ENCODE measurements around the gene TIMMDC1.
"Not testable (repeated sequence)": the region's sequence is repeated elsewhere in the genome, so short reads cannot be mapped to it uniquely, and the experiment has no call there.

The TIMMDC1 gene

DNA sequence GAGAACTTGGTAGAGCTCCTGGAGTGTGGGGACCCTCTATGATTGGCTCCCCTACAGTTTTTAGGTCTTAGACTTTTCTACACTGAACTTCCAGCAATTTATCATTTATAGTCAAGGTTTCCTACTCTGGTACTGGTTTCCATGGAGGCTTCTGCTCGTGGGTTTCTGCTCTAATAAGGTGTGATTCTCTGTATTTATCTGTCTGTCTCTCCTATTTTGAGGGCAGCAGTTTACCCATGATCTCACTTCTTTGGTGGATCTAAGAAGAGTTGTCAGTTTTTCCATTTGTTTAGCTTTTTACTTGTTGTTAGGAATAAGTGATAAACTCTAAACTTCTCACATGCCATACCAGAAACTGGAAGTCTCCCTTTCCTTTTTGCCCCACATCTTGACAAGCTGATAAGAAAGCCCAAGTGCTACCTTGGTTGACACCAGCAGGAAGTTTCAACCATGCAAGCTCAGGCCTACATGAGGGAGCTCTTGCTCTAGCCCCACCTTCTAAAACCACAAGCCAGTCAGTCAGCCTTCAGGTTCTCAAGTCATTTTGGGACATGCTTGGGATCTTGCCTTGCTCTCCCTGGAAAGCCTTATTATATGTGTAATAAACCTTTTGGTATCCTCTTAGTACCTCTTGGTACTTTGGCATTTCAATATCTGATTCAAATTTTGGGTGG, 10.0 kb downstream of the TIMMDC1 start:
- in situ Hi-C loops (cut with MboI; ENCODE audit: low sequenced_read_pairs), result no loop called here

DNA sequence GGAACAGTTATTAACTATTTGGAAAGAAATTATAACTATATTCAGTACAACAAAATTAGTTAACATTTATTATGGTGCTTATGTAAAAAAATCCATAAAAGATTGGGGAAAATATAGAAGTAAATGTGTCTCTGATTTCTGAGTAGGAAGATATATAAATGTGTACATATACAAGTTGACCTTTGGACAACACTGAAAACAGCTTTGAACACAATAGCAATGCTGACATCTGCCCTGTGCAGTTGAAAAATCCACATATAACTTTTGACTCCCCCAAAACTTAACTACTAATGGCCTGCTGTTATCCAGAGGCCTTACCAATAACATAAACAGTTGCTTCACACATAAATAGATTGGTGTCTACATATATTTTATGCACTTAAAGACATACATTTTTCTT, 12.3 kb downstream of the TIMMDC1 start:
- in situ Hi-C loops (cut with MboI; ENCODE audit: low sequenced_read_pairs), result no loop called here

DNA sequence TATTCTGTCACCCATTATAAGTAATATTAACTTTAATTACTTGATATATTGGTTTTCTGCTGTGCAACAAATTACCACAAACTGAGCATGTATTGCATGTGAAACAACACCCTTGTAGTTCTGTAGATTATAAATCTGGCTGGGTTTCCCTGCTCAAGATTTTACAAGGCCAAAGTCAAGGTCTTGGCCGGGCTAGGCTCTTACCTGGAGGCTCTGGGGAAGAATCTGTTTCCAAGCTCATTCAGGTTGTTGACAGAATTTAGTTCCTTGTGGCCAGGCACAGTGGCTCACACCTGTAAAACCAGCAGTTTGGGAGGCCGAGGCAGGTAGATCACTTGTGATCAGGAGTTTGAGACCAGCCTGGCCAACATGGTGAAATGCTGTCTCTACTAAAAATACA, 16.3 kb downstream of the TIMMDC1 start:
- in situ Hi-C loops (cut with MboI; ENCODE audit: low sequenced_read_pairs), result no loop called here

GRCh38 chr3:119517112-119517511, 18.8 kb downstream of the TIMMDC1 start:
- in situ Hi-C loops (cut with MboI; ENCODE audit: low sequenced_read_pairs), result no loop called here

- in situ Hi-C loops (cut with MboI; ENCODE audit: low sequenced_read_pairs), result no loop called here
Measured at GRCh38 chr3:119518026-119518425, 19.7 kb downstream of the TIMMDC1 start.

- in situ Hi-C loops (cut with MboI; ENCODE audit: low sequenced_read_pairs), result no loop called here
Measured at GRCh38 chr3:119524931-119525662, 26.8 kb downstream of the TIMMDC1 start.

DNA sequence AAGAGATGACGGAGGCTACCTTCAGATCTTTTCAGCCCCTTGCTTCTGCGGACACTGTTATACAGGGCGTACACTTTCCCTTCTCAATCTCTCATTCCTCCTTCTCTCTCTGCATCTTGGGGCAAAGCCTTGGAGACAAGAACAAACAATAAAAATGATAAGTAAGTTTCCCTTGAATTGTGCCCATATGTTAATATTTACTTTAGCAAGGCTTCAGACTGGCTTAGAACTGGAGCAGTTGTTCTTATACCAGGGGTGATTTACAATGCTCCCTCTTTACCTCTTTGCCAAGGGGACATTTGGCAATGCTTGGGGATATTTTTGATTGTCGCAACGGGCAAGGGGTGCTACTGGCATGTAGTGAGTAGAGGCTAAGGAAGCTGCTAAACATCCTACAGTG, 29.4 kb downstream of the TIMMDC1 start:
- in situ Hi-C loops (cut with MboI; ENCODE audit: low sequenced_read_pairs), result no loop called here

GRCh38 chr3:119529883-119530282, 31.5 kb downstream of the TIMMDC1 start:
- in situ Hi-C loops (cut with MboI; ENCODE audit: low sequenced_read_pairs), result no loop called here

DNA sequence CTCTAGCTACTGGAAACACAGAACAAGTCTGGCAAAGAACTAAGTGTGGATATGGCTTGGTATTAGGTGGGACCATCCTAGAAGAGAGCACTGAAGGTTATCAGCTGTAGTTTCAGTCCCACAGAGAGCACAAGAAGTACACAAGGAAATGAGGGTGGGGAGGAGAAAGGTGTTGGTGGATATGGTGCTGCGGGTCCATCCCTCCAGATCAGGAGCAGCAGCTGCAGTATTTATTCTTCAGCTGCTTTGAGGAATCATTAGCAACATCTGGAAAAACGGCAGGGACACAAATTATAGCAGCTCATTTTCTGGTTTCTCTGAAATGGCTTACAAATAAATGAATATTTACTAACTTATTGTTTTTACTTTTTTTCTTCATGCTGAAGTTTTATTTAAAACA, 32.1 kb downstream of the TIMMDC1 start:
- in situ Hi-C loops (cut with MboI; ENCODE audit: low sequenced_read_pairs), result no loop called here

GRCh38 chr3:119531151-119531550, 32.8 kb downstream of the TIMMDC1 start:
- in situ Hi-C loops (cut with MboI; ENCODE audit: low sequenced_read_pairs), result no loop called here

DNA sequence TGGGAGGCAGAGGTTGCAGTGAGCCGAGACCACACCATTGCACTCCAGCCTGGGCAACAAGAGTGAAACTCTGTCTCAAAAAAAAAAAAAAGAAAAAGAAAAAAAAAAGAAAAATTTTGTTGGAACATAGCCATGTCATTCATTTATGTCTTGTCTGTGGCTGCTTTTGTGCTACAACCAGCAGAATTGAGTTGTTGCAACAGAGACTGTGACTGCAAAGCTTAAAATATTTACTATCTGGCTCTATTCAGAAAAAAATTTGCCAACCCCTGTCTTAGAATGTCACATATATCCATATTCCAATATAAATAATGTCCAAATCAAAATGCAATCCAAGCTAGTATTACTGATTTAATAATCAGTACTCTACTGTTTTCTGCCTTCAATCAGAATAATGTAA, 35.9 kb downstream of the TIMMDC1 start:
- in situ Hi-C loops (cut with MboI; ENCODE audit: low sequenced_read_pairs), result no loop called here

GRCh38 chr3:119536757-119537156, 38.4 kb downstream of the TIMMDC1 start:
- in situ Hi-C loops (cut with MboI; ENCODE audit: low sequenced_read_pairs), result no loop called here

DNA sequence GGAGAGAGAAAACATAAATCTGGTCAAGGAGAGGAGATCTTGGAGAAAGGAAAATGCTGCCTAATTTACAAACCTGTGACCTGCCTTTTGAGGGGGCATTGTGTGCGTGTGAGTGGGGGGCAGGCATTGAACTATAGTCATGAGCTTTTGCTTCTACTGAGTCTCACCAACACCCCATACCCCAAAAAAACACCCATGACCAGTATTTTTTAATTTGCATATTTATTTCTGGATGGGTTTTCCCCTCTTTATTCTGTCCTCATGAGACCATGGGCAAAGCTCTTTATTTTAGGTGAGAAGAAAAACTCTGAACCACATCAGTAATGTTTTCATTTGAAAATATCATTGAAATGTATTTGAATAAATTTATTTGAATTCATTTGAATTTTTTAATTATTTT, 40.4 kb downstream of the TIMMDC1 start:
- in situ Hi-C loops (cut with MboI; ENCODE audit: low sequenced_read_pairs), result no loop called here

DNA sequence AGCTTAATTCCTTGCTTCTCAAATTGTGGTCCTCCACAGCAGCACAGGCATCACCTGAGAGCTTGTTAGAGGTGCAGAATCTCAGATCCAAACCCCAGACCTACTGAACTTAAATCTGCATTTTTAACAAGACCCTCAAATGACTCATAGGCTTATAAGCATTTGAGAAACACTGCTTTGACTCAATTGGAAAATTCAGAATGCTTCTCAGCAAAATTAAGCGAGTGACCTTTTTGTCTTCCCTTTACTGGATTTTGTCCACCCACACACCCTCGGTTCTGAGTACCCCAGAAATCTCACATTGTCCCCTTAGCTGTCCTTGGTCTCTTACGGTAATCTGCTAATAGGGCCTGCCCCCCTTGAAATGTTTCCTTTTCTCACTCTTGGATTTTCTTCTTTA, 43.2 kb downstream of the TIMMDC1 start:
- in situ Hi-C loops (cut with MboI; ENCODE audit: low sequenced_read_pairs), result no loop called here

DNA sequence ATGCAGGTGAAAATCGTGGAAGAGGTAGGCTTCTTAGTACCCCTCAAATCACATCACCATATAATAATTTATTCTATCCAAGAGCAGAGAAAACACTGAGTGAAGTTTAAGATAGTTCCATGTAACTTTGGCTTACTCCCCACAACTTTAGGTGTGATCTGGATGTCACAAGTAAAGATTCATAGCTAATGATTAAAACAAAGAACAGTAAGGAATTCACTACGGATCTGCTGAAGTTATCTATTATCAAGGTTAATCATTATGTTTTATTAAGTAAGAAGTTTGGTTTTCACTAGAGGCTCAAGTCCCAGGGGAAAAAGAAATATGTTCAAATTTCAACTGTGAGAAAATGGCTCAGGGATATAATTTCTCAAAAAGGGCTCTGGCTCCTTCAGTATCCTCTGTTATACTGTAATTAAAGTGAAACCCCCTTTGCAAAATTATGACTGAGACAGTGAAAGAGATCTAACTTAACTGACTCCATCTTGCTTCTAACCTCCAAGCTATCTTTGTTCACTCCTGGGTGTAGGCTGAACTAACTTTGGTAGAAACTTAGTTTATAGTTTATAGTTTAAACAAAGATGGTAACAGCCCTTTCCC, 43.9 kb downstream of the TIMMDC1 start:
- in situ Hi-C loops (cut with MboI; ENCODE audit: low sequenced_read_pairs), result no loop called here

DNA sequence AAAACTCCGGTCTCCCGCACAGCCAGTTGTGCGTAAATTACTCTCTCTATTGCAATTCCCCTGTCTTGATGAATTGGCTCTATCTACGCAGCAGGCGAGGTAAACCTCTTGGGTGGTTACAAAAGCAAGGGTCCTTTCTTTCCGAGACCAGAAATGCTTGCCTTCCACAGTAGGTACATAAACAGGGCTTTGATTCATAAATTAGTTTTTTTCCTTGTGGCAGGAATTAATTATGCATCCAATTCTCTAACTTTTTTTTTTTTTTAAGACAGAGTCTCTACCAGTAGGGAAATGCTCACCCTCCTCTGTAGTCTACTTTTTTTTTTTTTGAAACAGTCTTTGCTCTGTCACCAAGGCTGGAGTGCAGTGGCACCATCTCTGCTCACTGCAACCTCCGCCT, 44.8 kb downstream of the TIMMDC1 start:
- in situ Hi-C loops (cut with MboI; ENCODE audit: low sequenced_read_pairs), result no loop called here

GRCh38 chr3:119547227-119547626, 48.9 kb downstream of the TIMMDC1 start:
- in situ Hi-C loops (cut with MboI; ENCODE audit: low sequenced_read_pairs), result no loop called here

DNA sequence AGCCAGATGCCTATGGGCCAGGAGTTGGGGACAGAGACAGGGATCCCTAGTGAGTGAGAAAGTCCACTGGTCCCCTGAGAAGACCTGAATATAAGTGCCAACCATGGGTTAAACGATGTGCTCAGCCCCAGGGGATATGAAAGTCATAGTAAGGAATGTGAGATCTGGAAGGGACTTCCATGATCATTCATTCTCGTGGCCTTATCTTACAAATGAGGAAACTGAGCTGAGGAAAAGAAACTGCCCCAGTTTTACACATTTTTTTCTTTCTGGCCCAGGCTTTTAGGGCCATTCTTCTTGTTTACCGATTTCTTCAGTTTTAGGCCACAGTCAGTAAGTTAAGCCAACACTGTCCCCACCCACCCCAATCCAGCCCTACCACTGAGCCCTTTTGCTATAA, 50.0 kb downstream of the TIMMDC1 start:
- in situ Hi-C loops (cut with MboI; ENCODE audit: low sequenced_read_pairs), result no loop called here

DNA sequence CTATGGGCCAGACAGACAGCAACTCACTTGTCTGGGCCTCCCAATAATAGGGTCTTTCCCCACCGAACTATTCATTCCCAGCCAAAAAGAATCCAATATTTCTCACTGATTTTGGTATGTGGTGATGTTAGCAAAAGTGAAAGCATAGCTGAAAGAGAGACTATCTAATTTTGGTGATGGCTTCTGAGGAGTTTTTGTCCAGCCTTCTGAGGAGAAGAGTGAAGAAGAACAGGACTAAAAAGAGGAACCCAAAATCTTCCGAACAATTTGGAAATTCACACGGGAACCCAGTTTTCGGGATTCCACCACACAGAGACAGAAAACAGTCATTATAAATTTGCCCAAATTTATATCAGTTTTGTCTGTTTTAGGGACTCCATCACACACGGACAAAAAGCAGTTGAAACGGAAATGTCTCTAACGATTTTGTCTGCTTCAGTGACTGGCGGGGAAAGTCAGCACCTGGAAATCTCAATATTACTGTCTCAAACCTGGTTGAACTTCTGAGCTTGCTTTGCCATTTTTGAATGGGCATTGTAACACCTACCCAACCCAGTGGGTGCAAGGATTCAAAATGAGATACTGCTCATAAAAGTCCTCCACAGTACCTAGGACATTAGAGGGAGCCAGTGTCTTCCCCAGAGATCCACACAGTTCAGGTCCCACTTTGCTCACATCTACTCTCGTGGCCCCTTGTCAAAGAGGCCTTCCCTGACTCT, 52.0 kb downstream of the TIMMDC1 start:
- in situ Hi-C loops (cut with MboI; ENCODE audit: low sequenced_read_pairs), result no loop called here

GRCh38 chr3:119551598-119551997, 53.3 kb downstream of the TIMMDC1 start:
- in situ Hi-C loops (cut with MboI; ENCODE audit: low sequenced_read_pairs), result no loop called here

- in situ Hi-C loops (cut with MboI; ENCODE audit: low sequenced_read_pairs), result not testable (repeated sequence)
Measured at GRCh38 chr3:119552928-119553327, 54.6 kb downstream of the TIMMDC1 start.

Measured in HL-60/S4 treated with phorbol 12-myristate 13-acetate at 8.2 ng/mL for 4 days and 3 days (cell line).